GM19467 (cell line): Measurements from ENCODE around the gene ZNF558.

Source experiments
- ATAC-seq: cut with Tn5 transposase; IDR thresholded peaks from one replicate; pipeline ENCODE4 v1.9.1; 2021; ENCODE audit warnings: mild to moderate bottlenecking, moderate library complexity; ENCODE audit not compliant: unreplicated experiment

Gene ZNF558

GRCh38 chr19:8832132-8833021 lies at the start of gene ZNF558, which contains the start of gene MBD3L1:
Gene ZNF558, minus strand, starts transcription at chr19:8832304. Its CDS starts 9,645 bp downstream, at chr19:8822659.
Gene MBD3L1, plus strand, starts transcription at chr19:8832377. Its CDS starts 10,302 bp downstream, at chr19:8842679.
- ATAC-seq = peak; percentile 74

GRCh38 chr19:8881512-8881911 lies 49.4 kb upstream of the ZNF558 start:
- ATAC-seq = no peak

GRCh38 chr19:8880868-8881488 lies 48.9 kb upstream of the ZNF558 start:
- ATAC-seq = no peak

- no peak for ATAC-seq
Measured at GRCh38 chr19:8877854-8878705, 46.0 kb upstream of the ZNF558 start.

GRCh38 chr19:8866344-8866743 lies 34.2 kb upstream of the ZNF558 start:
- no peak for ATAC-seq

- ATAC-seq = no peak
Measured at GRCh38 chr19:8858260-8858659, 26.2 kb upstream of the ZNF558 start.

GRCh38 chr19:8850488-8850887 lies 18.4 kb upstream of the ZNF558 start:
- ATAC-seq = no peak

GRCh38 chr19:8849232-8849631 lies 17.1 kb upstream of the ZNF558 start:
- no peak for ATAC-seq

GRCh38 chr19:8846819-8847218 lies 14.7 kb upstream of the ZNF558 start:
- no peak for ATAC-seq

GRCh38 chr19:8840708-8841107 lies 8.6 kb upstream of the ZNF558 start:
- no peak for ATAC-seq

- no peak for ATAC-seq
Measured at GRCh38 chr19:8835877-8836276, 3.8 kb upstream of the ZNF558 start.

GRCh38 chr19:8835446-8835845 lies 3.3 kb upstream of the ZNF558 start:
- no peak for ATAC-seq

GRCh38 chr19:8831832-8832131 lies 322 bp downstream of the ZNF558 start:
- ATAC-seq = peak; percentile 17

- ATAC-seq = no peak
Measured at GRCh38 chr19:8831373-8831772, 731 bp downstream of the ZNF558 start.

GRCh38 chr19:8827277-8827676 lies 4.8 kb downstream of the ZNF558 start:
- ATAC-seq = no peak

- no peak for ATAC-seq
Measured at GRCh38 chr19:8826371-8826770, 5.7 kb downstream of the ZNF558 start.

- ATAC-seq = no peak
Measured at GRCh38 chr19:8821748-8822241, 10.3 kb downstream of the ZNF558 start.

GRCh38 chr19:8820234-8820633 lies 11.9 kb downstream of the ZNF558 start:
- ATAC-seq = no peak

- ATAC-seq = no peak
Measured at GRCh38 chr19:8815780-8816179, 16.3 kb downstream of the ZNF558 start.

GRCh38 chr19:8814176-8814575 lies 17.9 kb downstream of the ZNF558 start:
- no peak for ATAC-seq
